ENCODE data around the gene CDC6.
A peak's percentile ranks its signal among the peaks of the same experiment; 100 is the strongest.
"Not testable (repeated sequence)": the region's sequence is repeated elsewhere in the genome, so short reads cannot be mapped to it uniquely, and the experiment has no call there.

The CDC6 gene

DNA sequence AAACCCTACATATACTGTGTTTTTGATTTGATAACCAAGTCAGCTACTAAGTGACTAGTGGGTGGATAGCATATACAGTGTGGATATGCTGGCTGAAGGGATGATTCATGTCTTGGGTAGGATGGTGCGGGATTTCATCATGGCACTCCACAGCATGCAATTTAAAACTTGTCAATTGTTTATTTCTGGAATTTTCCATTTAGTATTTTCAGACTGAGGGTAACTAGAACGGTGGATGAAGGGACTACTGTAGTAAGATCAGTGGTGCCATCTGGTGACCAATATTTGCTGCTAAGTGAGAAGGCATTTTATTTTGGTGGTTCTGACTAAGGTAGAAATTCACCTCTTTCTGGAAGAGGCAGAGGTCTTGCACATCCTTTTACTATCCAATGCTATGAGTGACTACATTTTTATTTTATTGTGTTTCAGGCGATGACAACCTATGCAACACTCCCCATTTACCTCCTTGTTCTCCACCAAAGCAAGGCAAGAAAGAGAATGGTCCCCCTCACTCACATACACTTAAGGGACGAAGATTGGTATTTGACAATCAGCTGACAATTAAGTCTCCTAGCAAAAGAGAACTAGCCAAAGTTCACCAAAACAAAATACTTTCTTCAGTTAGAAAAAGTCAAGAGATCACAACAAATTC, 3.1 kb downstream of the CDC6 start:
- no peak for DNase-seq

GRCh38 chr17:40291281-40291664, 3.6 kb downstream of the CDC6 start:
- DNase-seq = no peak

- DNase-seq = no peak
Measured at GRCh38 chr17:40293363-40293762, 5.7 kb downstream of the CDC6 start.

DNA sequence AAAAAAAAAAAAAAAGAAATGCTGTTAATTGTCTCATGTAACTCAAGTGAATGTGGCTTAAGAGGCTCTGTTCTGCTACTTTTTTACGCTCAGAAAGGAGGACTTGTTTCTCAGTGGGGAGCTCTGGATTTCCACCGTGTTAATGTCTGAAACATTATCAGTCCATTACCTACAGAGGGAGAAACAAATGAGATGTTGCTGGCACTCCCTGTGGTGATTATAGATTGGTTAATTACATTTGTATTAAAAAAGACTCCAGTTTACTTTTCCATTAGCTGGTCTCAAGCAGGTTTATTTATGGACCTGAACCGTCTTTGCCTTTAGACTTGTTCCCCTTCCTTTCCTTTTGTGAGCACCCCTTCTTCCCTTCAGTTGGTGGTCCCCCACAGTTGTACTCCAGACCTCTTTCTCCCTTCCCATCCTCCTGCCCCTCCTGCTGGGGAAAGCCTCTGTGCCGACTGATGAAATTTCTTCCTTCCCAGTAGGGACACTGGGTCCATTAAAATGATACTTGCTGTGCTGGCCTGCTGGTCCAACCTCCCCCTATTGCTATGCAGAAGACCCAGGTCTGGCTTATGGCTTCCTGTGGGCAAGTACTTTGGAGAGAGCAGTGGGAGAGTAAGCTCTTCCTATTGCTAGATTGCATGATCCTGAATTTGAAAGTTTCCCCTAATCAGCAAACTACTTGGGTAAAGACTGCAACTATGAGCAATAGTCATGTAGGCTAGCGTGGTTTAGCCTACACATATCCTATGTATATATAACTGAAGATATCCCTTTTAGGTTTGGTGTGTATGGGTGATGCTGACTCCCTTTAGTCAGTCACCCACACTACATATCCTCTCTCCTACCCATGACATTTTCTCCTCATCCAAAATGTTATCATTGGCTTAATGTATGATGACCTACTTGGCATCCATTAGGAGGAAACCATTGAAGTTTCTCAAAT, 8.1 kb downstream of the CDC6 start:
- no peak for DNase-seq

DNA sequence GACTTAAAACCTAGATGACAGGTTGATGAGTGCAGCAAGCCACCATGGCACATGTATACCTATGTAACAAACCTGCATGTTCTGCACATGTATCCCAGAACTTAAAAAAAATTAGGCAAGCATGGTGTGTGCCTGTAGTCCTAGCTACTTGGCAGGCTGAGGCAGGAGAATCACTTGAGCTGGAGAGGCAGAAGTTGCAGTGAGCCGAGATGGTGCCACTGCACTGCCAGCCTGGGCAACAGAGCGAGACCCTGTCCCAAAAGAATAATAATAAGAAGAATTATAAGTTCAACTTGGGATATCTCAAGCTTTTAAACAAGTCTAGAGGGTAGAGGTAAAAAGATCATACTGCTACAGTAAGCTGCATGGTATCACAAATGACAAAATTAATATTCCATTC, 9.8 kb downstream of the CDC6 start:
- no peak for DNase-seq

- DNase-seq = no peak
Measured at GRCh38 chr17:40298726-40299125, 11.0 kb downstream of the CDC6 start.

DNA sequence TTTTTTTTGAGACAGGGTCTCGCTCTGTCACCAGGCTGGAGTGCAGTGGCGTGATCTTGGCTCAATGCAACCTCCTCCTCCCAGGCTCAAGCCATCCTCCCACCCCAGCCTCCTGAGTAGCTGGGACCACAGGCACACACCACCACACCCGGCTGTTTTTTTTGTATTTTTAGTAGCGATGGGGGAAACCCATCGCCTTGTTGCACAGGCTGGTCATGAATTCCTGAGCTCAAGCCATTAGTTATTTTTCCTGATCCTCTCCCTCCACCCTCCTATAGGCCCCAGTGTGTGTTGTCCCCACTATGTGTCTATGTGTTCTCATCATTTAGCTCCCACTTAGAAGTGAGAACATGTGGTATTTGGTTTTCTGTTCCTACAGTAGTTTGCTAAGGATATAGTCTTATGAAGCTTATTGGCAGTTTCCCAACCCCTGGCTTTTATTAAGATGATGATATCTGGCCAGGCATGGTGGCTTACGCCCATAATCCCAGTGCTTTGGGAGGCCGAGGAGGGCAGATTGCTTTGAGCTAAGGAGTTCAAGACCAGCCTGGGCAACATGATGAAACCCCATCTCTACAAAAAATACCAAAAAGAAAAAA, 11.6 kb downstream of the CDC6 start:
- DNase-seq = not testable (repeated sequence)

DNA sequence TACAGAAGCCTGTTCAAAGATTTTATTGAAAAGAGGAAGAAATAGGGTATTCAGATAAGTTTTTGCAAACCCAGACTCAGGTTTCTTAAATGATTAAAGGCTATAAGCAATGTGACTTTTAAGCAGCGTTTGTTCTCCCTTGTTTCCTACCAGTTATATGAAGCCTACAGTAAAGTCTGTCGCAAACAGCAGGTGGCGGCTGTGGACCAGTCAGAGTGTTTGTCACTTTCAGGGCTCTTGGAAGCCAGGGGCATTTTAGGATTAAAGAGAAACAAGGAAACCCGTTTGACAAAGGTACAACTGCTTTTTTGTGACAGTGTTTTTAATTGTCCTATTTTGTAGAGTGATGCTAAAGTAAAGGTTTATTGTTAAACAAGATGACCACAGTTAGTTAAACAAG, 13.6 kb downstream of the CDC6 start:
- no peak for DNase-seq

- DNase-seq = peak; percentile 36
Measured at GRCh38 chr17:40303009-40303657, 15.5 kb downstream of the CDC6 start.

- no peak for DNase-seq
Measured at GRCh38 chr17:40303708-40304551, 16.3 kb downstream of the CDC6 start.

- DNase-seq = not testable (repeated sequence)
Measured at GRCh38 chr17:40304552-40304863, 16.8 kb downstream of the CDC6 start.

GRCh38 chr17:40304866-40305265, 17.2 kb downstream of the CDC6 start:
- not testable (repeated sequence) for DNase-seq

DNA sequence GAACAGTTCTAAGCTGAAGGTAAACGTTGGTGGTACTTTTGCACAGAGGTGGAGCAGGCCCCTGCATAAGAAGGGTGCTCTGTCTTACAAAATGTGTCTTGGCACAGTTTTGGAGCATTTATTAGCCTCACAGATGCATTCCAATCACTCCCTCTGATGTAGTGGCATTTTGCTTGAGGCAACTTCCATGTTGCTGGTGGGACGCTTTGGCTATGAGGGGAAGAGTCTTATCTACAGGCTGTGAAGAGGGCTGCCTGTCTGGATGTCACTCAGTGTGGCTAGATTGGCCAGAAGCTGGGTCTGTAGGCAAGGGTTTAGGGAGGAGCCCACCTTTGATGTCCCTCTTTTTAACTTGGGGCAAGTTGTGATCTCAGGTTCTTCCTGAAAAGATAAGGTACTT, 18.7 kb downstream of the CDC6 start:
- no peak for DNase-seq

DNA sequence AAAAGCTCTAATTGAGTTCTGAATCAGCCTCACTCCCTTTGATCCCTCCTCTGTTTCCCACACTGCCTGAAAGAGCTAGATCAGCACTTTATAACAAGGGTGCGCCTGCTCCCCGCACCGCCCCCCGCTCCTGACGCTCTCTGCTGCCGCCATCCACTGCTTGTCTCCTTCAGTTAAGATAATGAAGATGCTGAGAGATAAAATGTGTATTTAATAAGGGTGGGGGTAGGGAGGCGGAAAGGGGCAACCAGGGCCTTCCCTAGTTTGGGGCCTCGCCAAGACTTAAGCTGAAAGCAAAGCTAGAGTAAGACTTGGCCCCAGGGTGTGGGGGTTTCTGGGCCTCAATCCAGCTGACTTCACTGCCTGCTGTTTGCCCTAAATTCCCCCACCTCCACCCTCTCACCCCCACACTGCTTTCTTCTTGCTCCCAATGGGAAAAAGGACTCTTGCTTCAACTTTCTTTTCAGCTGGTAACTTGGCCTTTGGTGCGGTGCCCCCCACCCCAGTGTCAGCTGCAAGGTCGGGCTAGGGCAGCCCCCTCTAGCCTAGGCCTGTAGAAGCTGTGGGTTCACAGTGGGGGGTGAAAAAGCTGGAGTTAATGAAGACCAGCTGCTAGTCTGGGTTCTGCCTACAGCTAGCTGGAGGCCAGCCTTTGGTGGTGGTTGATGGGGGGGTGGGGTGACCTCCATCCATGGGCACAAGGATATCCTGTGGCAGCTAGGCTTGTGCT, 19.5 kb downstream of the CDC6 start:
- no peak for DNase-seq

DNA sequence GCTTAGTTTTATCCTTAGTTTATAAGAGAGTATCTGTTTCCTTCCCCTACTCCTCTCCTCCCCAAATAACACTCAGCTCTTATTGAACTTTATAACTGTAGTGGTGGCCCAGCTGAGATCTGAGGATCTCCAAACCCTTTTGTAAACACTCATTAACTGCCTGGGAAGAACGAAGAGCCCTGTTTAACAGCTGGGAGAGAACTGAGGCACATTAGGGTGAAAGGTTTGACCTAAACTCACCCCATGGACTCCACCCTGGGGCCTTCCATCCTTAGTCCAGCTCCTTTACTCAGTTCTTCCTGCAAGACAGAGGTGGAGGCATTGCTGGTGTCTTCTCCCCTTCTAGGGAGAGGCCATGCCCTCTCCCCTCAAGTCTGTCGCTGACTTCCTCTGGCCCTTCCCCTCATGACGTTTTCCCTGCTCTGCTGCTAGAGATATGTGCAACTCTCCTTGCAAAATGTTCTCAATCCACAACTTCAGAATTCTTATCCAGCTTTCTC, 20.1 kb downstream of the CDC6 start:
- no peak for DNase-seq

DNA sequence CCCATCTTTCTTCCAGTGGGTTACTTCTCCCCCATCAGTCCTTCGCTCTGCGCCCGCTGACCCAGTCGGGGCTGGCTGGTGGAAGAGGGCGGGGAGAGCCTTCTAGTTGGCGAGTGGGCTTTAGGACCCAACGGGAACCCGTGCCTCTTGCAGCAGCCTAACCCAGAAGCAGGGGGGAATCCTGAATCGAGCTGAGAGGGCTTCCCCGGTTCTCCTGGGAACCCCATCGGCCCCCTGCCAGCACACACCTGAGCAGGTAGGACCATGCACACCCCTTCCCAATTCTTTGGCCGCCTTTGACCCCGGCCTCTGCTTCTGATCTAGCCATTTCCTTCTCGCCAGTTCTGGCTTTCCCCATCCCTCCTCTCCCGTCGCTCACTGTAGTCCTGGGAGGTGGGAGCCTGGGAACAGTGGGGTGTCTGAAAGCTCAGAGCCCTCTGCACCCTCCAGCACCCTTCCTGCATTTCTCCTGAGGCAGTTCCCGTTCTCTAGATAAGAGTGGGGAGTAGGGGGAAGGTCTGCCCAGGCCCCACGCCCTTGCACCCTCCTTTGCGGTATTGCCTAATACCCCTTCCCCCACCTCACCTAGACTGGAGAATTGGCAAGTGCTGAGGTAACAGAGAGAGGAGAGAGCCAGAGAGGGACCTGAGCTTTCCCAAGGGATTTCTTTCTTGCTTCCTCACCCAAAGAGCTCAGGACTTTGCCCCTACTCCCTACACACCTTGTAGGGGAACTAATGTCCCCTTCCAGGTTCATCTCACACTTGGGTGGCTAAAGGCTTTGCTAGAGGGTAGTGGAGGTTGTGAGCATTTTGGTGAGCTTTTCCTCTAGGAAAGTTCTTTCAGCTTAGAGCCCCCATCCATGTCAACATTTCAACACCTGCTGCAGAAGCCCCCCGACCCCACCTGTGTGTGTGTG, 21.6 kb downstream of the CDC6 start, which contains the start of gene RARA:
RARA (plus strand) TSS at position 150 of the 918 bp plus-strand sequence. CDS start 22,039 bp downstream, outside the sequence.
- DNase-seq = no peak

DNA sequence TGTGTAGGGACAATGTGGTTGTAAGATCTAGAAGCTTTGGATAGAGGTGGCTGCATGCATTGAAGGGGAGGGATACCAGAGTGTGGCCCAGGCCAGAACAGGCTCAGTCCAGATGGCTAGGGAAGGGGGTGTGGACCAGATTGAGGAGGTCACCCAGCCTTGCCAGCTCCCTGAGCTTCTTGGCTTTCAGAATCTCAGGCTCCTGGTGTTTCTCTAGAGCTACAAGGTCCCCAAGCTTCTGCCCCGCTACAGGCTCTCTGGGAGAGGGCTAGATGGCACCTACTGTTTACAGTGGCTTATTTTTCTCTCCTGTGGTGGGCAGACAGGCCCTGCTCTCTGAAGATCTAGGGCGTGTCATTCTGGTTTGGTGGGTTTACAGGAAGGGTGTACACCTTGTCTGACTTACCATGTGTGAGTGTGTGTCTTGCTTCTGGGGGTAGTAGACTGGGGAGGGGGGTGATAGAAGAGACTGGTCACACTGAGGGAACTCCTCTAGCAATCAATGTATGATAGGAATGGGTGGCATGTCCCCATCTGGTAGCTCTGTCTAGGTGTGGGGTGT, 22.4 kb downstream of the CDC6 start:
- DNase-seq = no peak

DNA sequence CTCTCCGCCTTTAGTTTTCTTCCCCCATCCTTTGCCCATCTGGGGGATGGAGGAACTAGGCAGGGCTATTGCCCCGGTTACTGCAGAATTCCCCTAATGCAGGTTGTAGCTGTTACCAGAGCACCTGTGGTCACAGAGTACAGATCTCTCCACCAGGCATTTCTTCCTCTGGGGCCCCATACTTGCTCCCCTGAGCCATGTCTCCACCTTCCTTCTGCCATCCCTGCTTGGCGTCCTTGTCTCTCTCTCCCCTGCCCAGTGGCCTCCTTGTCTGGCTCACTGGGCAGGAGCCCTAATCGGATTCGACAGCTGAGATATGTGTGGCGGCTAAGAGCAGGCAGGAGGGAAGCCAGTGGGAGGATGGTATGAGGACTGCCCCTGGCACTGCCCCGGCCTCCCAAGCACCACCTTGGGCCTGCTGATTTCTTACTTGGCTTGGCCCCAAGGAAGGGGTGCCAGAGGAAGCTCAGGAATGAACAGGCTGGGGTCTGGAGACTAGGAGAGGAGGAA, 23.3 kb downstream of the CDC6 start:
- no peak for DNase-seq

DNA sequence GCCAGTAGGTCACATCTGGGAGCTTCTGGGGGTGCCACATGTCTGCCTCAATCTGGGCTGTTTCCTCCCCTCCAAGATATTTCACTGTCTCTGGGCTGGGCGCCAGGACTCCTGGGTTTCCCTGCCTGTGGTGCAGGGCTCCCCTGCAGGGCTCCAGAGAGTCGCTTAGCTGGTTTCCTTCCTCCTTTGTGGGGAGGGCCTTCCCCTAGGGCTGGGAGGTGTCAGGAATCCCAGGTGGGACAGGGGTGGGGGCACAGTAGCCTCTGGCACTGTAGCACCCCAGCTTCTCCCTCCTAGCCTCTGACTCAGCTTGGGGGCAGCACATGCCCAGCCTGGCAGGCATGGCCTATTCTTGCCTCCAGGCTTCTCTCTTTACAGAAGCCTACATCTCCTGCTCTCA, 23.9 kb downstream of the CDC6 start:
- DNase-seq = no peak

Measured in effector CD8-positive, alpha-beta T cell (primary cell).